HUES6 (cell line): Measurements from ENCODE around the gene TMEM87B.
A peak's percentile ranks its signal among the peaks of the same experiment; 100 is the strongest.
"Not testable (repeated sequence)": the region's sequence is repeated elsewhere in the genome, so short reads cannot be mapped to it uniquely, and the experiment has no call there.

Source experiments
- H3K27ac ChIP-seq: 2 replicates; pipeline ENCODE4 v1.7.0; 2013; ENCODE audit warnings: low read depth, mild to moderate bottlenecking, low read length, inconsistent platforms
- H3K27me3 ChIP-seq: 2 replicates; pipeline ENCODE4 v1.6.1; 2013; ENCODE audit warnings: low read length; ENCODE audit not compliant: control insufficient read depth, insufficient read depth
- H3K36me3 ChIP-seq: 2 replicates; pipeline ENCODE4 v1.6.1; 2013; ENCODE audit warnings: low read length; ENCODE audit not compliant: control insufficient read depth, insufficient read depth
- H3K4me1 ChIP-seq: 2 replicates; pipeline ENCODE4 v1.6.1; 2013; ENCODE audit warnings: low read length; ENCODE audit not compliant: control insufficient read depth, insufficient read depth
- H3K4me3 ChIP-seq: 2 replicates; pipeline ENCODE4 v1.5.1; 2013; ENCODE audit warnings: low read depth, low read length
- H3K9ac ChIP-seq: one replicate; pipeline ENCODE4 v1.6.1; 2013; ENCODE audit warnings: mild to moderate bottlenecking, low read length
- H3K9me3 ChIP-seq: 2 replicates; pipeline ENCODE4 v1.6.1; 2013; ENCODE audit warnings: low read depth, low read length; ENCODE audit not compliant: control insufficient read depth, insufficient read depth

The TMEM87B gene

GRCh38 chr2:112089375-112089774 lies 34.3 kb downstream of the TMEM87B start:
- H3K27ac ChIP-seq = no peak overlapping the region
- no peak overlapping the region for H3K4me3 ChIP-seq
- H3K36me3 ChIP-seq = peaks cover 48% of the 10 kb centered on the region
- H3K4me1 ChIP-seq = no peaks in the 10 kb centered on the region; the same call in 1 of the 2 replicates
- no peaks in the 10 kb centered on the region for H3K9me3 ChIP-seq
- no peaks in the 10 kb centered on the region for H3K27me3 ChIP-seq
- no peak overlapping the region for H3K9ac ChIP-seq

- Histone ChIP-seq H3K9ac (no peak overlapping the region), H3K4me3 (no peak overlapping the region), H3K9me3 (no peaks in the 10 kb centered on the region), H3K27me3 (no peaks in the 10 kb centered on the region), H3K36me3 (peaks cover 28% of the 10 kb centered on the region), H3K27ac (no peak overlapping the region), H3K4me1 (peaks cover 4% of the 10 kb centered on the region; the same call in 1 of the 2 replicates)
Observed at GRCh38 chr2:112092286-112093041, 37.4 kb downstream of the TMEM87B start.

GRCh38 chr2:112093216-112093615 lies 38.1 kb downstream of the TMEM87B start:
- Histone ChIP-seq H3K4me1 (peaks cover 4% of the 10 kb centered on the region; the same call in 1 of the 2 replicates), H3K9me3 (no peaks in the 10 kb centered on the region), H3K4me3 (no peak overlapping the region), H3K27me3 (no peaks in the 10 kb centered on the region), H3K9ac (no peak overlapping the region), H3K36me3 (peaks cover 22% of the 10 kb centered on the region), H3K27ac (0 out of 2 replicates have a peak overlapping the region, but pooled peaks have one; percentile 25)

- H3K27ac ChIP-seq = no peak overlapping the region
- H3K9me3 ChIP-seq = no peaks in the 10 kb centered on the region
- no peak overlapping the region for H3K4me3 ChIP-seq
- no peak overlapping the region for H3K9ac ChIP-seq
- H3K4me1 ChIP-seq = peaks cover 4% of the 10 kb centered on the region; the same call in 1 of the 2 replicates
- no peaks in the 10 kb centered on the region for H3K27me3 ChIP-seq
- H3K36me3 ChIP-seq = peaks cover 18% of the 10 kb centered on the region
Observed at GRCh38 chr2:112095681-112096080, 40.6 kb downstream of the TMEM87B start.

- Histone ChIP-seq H3K9ac (no peak overlapping the region), H3K36me3 (peaks cover 18% of the 10 kb centered on the region)
Observed at GRCh38 chr2:112096098-112096497, 41.0 kb downstream of the TMEM87B start.

GRCh38 chr2:112108178-112108832 lies 53.2 kb downstream of the TMEM87B start:
- H3K27me3 ChIP-seq = no peaks in the 10 kb centered on the region
- H3K36me3 ChIP-seq = peaks cover 24% of the 10 kb centered on the region
- no peaks in the 10 kb centered on the region for H3K4me1 ChIP-seq

More at GRCh38 chr2:112096098-112096497, 41.0 kb downstream of the TMEM87B start:
- Histone ChIP-seq H3K27me3 (no peaks in the 10 kb centered on the region), H3K9me3 (no peaks in the 10 kb centered on the region), H3K4me1 (peaks cover 4% of the 10 kb centered on the region; the same call in 1 of the 2 replicates), H3K4me3 (no peak overlapping the region), H3K27ac (peak overlapping the region; percentile 2; the same call in 1 of the 2 replicates)

GRCh38 chr2:112109278-112109677 lies 54.2 kb downstream of the TMEM87B start:
- peaks cover 24% of the 10 kb centered on the region for H3K36me3 ChIP-seq
- H3K4me3 ChIP-seq = no peak overlapping the region
- H3K27ac ChIP-seq = no peak overlapping the region
- no peaks in the 10 kb centered on the region for H3K4me1 ChIP-seq
- H3K27me3 ChIP-seq = no peaks in the 10 kb centered on the region
- no peak overlapping the region for H3K9ac ChIP-seq
- H3K9me3 ChIP-seq = peaks cover 9% of the 10 kb centered on the region; the same call in 1 of the 2 replicates

More at GRCh38 chr2:112108178-112108832, 53.2 kb downstream of the TMEM87B start:
- H3K9me3 ChIP-seq = peaks cover 9% of the 10 kb centered on the region; the same call in 1 of the 2 replicates
- H3K27ac ChIP-seq = no peak overlapping the region
- no peak overlapping the region for H3K4me3 ChIP-seq
- H3K9ac ChIP-seq = no peak overlapping the region

- no peak overlapping the region for H3K9ac ChIP-seq
- no peak overlapping the region for H3K27ac ChIP-seq
- no peaks in the 10 kb centered on the region for H3K27me3 ChIP-seq
- no peak overlapping the region for H3K4me3 ChIP-seq
- H3K9me3 ChIP-seq = peaks cover 9% of the 10 kb centered on the region; the same call in 1 of the 2 replicates
- no peaks in the 10 kb centered on the region for H3K4me1 ChIP-seq
- H3K36me3 ChIP-seq = peaks cover 22% of the 10 kb centered on the region
Observed at GRCh38 chr2:112110966-112111365, 55.9 kb downstream of the TMEM87B start.

GRCh38 chr2:112113354-112113753 lies 58.3 kb downstream of the TMEM87B start:
- H3K4me1 ChIP-seq, H3K9me3 ChIP-seq, H3K27ac ChIP-seq, H3K27me3 ChIP-seq, H3K4me3 ChIP-seq, H3K9ac ChIP-seq: not testable (repeated sequence)
- peaks cover 22% of the 10 kb centered on the region for H3K36me3 ChIP-seq

- no peak overlapping the region for H3K27ac ChIP-seq
- H3K4me3 ChIP-seq = no peak overlapping the region
- H3K4me1 ChIP-seq = no peaks in the 10 kb centered on the region
- no peaks in the 10 kb centered on the region for H3K27me3 ChIP-seq
- peaks cover 9% of the 10 kb centered on the region; the same call in 1 of the 2 replicates for H3K36me3 ChIP-seq
- H3K9me3 ChIP-seq = no peaks in the 10 kb centered on the region
- H3K9ac ChIP-seq = no peak overlapping the region
Observed at GRCh38 chr2:112118148-112118547, 63.1 kb downstream of the TMEM87B start.

- H3K27ac ChIP-seq = no peak overlapping the region
Observed at GRCh38 chr2:112121682-112122254, 66.7 kb downstream of the TMEM87B start.

More at GRCh38 chr2:112121682-112122254, 66.7 kb downstream of the TMEM87B start:
- H3K4me3 ChIP-seq = no peak overlapping the region
- H3K9me3 ChIP-seq = no peaks in the 10 kb centered on the region
- H3K9ac ChIP-seq = no peak overlapping the region
- peaks cover 7% of the 10 kb centered on the region; the same call in 1 of the 2 replicates for H3K36me3 ChIP-seq
- H3K4me1 ChIP-seq = no peaks in the 10 kb centered on the region
- no peaks in the 10 kb centered on the region for H3K27me3 ChIP-seq
